Measurements from ENCODE around the gene LZTS3. TPM values are rescaled to one million over a fixed set of nuclear protein-coding genes. Genes with fewer than 3 reads are reported as not detected.

Gene LZTS3
- total and polyA plus RNA-seq, 2 of the 13 experiments (the other 11 are each of a cell fraction or from before 2014, with no cell fraction given) = 10.1 to 31.3 TPM

DNA sequence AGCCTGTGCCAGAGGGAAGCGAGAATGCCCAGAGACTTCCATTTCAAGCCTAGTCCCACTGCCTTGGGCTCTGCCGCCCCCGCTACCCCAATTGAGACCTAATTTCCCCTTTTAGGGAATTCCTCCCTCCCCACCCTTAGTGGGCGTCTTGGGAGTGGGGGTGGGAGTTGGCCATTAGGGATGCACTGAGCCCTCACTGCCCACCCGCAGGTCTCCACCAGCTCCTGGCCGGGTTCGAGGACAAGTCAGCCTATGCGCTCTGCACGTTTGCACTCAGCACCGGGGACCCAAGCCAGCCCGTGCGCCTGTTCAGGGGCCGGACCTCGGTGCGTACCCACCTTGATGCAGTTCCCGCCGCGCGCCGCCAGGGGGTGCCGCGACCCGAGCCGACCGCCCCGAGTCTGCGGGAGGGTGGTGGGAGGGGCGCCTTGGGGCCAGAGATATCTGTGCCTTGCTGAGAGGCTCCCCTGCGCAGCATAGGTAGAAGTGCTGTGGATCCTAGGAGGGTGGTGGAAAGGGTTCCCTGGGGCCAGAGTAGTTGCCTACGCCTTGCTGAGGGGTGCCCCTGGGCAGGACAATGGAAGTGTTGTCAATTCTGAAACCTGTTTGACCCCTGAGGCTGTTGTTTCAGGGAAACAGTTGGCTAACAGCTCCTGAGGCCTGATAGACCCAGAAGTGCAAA lies 45.1 kb upstream of the LZTS3 start (continued):
- TF ChIP-seq CHCHD3 (CRISPR knock-in tag; IDR thresholded peaks at IDR 0.05) (0 out of 2 replicates have a peak, but pooled peaks have one; percentile 1), NAIF1 (CRISPR knock-in tag; IDR thresholded peaks at IDR 0.05; ENCODE audit: borderline replicate concordance) (no peak), SOX13 (IDR thresholded peaks at IDR 0.05) (peak; percentile 69; the same call in 1 of the 2 replicates), SOX13 (CRISPR knock-in tag; conservative IDR thresholded peaks at IDR 0.05 in 1 of 2, IDR thresholded peaks at IDR 0.05 in 1 of 2) (peak in 1 of 2 experiments; percentile 88; a peak in 2 of 4 replicates), TCF7 (IDR thresholded peaks at IDR 0.05; ENCODE audit: low read depth) (no peak), MTF1 (CRISPR knock-in tag; IDR thresholded peaks at IDR 0.05) (no peak; the same call in 1 of the 2 replicates), HNF1A (IDR thresholded peaks at IDR 0.05; ENCODE audit: low read depth) (no peak), HNF1A (CRISPR knock-in tag; IDR thresholded peaks at IDR 0.05; ENCODE audit: borderline replicate concordance) (peak; percentile 67), ZNF263 (CRISPR knock-in tag; IDR thresholded peaks at IDR 0.05) (peak; percentile 67), THAP11 (CRISPR knock-in tag; IDR thresholded peaks at IDR 0.05) (peak; percentile 74), ETV5 (CRISPR knock-in tag; IDR thresholded peaks at IDR 0.05; ENCODE audit: borderline replicate concordance) (peak; percentile 72; the same call in 1 of the 2 replicates), RARG (CRISPR knock-in tag; IDR thresholded peaks at IDR 0.05; ENCODE audit: low read depth) (no peak)
- TF ChIP-seq, protein P1, sequence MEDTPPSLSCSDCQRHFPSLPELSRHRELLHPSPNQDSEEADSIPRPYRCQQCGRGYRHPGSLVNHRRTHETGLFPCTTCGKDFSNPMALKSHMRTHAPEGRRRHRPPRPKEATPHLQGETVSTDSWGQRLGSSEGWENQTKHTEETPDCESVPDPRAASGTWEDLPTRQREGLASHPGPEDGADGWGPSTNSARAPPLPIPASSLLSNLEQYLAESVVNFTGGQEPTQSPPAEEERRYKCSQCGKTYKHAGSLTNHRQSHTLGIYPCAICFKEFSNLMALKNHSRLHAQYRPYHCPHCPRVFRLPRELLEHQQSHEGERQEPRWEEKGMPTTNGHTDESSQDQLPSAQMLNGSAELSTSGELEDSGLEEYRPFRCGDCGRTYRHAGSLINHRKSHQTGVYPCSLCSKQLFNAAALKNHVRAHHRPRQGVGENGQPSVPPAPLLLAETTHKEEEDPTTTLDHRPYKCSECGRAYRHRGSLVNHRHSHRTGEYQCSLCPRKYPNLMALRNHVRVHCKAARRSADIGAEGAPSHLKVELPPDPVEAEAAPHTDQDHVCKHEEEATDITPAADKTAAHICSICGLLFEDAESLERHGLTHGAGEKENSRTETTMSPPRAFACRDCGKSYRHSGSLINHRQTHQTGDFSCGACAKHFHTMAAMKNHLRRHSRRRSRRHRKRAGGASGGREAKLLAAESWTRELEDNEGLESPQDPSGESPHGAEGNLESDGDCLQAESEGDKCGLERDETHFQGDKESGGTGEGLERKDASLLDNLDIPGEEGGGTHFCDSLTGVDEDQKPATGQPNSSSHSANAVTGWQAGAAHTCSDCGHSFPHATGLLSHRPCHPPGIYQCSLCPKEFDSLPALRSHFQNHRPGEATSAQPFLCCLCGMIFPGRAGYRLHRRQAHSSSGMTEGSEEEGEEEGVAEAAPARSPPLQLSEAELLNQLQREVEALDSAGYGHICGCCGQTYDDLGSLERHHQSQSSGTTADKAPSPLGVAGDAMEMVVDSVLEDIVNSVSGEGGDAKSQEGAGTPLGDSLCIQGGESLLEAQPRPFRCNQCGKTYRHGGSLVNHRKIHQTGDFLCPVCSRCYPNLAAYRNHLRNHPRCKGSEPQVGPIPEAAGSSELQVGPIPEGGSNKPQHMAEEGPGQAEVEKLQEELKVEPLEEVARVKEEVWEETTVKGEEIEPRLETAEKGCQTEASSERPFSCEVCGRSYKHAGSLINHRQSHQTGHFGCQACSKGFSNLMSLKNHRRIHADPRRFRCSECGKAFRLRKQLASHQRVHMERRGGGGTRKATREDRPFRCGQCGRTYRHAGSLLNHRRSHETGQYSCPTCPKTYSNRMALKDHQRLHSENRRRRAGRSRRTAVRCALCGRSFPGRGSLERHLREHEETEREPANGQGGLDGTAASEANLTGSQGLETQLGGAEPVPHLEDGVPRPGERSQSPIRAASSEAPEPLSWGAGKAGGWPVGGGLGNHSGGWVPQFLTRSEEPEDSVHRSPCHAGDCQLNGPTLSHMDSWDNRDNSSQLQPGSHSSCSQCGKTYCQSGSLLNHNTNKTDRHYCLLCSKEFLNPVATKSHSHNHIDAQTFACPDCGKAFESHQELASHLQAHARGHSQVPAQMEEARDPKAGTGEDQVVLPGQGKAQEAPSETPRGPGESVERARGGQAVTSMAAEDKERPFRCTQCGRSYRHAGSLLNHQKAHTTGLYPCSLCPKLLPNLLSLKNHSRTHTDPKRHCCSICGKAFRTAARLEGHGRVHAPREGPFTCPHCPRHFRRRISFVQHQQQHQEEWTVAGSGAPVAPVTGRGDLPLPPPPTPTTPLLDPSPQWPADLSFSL (CRISPR knock-in tag; IDR thresholded peaks at IDR 0.05) = no peak
- TF ChIP-seq, protein P2, sequence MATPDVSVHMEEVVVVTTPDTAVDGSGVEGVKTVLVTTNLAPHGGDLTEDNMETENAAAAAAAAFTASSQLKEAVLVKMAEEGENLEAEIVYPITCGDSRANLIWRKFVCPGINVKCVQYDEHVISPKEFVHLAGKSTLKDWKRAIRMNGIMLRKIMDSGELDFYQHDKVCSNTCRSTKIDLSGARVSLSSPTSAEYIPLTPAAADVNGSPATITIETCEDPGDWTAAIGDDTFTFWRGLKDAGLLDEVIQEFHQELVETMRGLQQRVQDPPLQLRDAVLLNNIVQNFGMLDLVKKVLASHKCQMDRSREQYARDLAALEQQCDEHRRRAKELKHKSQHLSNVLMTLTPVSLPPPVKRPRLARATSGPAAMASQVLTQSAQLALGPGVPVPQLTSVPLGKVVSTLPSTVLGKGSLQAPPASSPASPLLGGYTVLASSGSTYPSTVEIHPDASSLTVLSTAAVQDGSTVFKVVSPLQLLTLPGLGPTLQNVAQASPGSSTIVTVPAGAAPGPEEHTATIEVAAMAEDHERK (CRISPR knock-in tag; IDR thresholded peaks at IDR 0.05; ENCODE audit: low read depth) = no peak
- TF ChIP-seq, protein P3, sequence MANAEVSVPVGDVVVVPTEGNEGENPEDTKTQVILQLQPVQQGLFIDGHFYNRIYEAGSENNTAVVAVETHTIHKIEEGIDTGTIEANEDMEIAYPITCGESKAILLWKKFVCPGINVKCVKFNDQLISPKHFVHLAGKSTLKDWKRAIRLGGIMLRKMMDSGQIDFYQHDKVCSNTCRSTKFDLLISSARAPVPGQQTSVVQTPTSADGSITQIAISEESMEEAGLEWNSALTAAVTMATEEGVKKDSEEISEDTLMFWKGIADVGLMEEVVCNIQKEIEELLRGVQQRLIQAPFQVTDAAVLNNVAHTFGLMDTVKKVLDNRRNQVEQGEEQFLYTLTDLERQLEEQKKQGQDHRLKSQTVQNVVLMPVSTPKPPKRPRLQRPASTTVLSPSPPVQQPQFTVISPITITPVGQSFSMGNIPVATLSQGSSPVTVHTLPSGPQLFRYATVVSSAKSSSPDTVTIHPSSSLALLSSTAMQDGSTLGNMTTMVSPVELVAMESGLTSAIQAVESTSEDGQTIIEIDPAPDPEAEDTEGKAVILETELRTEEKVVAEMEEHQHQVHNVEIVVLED (CRISPR knock-in tag; IDR thresholded peaks at IDR 0.05; ENCODE audit: borderline replicate concordance) = 0 out of 2 replicates have a peak, but pooled peaks have one; percentile 40
